Calu3 (cell line): ENCODE measurements around the gene NPC1. TPM values are rescaled to one million over a fixed set of nuclear protein-coding genes. Genes with fewer than 3 reads are reported as not detected.

Experiments used
- BruUV-seq: library from RNA; stranded (reverse); fragments of 400-500 nt; replicated peaks from 2 replicates; lab custom pipeline; 2021; lab: Mats Ljungman, UMichigan
- CTCF ChIA-PET: fragments of 300-600 bp; sonication (Branson Sonifier 250); formaldehyde crosslinking; loops from one replicate; lab custom pipeline; 2022; ENCODE audit warnings: antibody characterized with exemption; lab: Charles Lee
- DNase-seq: peaks from one replicate; pipeline ENCODE4 v3.0.0; 2022
- H3K27ac Mint-ChIP-seq: one replicate; pipeline ENCODE4 v1.8.0; 2022; ENCODE audit warnings: mixed read lengths; ENCODE audit not compliant: unreplicated experiment
- H3K27me3 Mint-ChIP-seq: one replicate; pipeline ENCODE4 v1.8.0; 2022; ENCODE audit warnings: mixed read lengths; ENCODE audit not compliant: unreplicated experiment
- H3K36me3 Mint-ChIP-seq: one replicate; pipeline ENCODE4 v1.8.0; 2022; ENCODE audit warnings: mild to moderate bottlenecking, moderate library complexity, mixed read lengths; ENCODE audit not compliant: insufficient read depth, unreplicated experiment
- H3K4me1 Mint-ChIP-seq: one replicate; pipeline ENCODE4 v1.8.0; 2022; ENCODE audit warnings: mild to moderate bottlenecking, low read depth, mixed read lengths; ENCODE audit not compliant: unreplicated experiment
- H3K4me3 Mint-ChIP-seq: one replicate; pipeline ENCODE4 v1.8.0; 2022; ENCODE audit warnings: mild to moderate bottlenecking, low read depth, moderate library complexity, mixed read lengths; ENCODE audit not compliant: unreplicated experiment
- H3K9me3 Mint-ChIP-seq: one replicate; pipeline ENCODE4 v1.8.0; 2022; ENCODE audit warnings: low read depth, mixed read lengths; ENCODE audit not compliant: unreplicated experiment
- intact Hi-C: fragments of 100-400 bp; cut with micrococcal nuclease; formaldehyde crosslinking; loops from one replicate; pipeline ENCODE4 v1.10.0; 2022; ENCODE audit not compliant: unreplicated experiment
- total RNA-seq: library from RNA; stranded (reverse); gene quantifications from 2 replicates; pipeline ENCODE4 v1.2.3, GENCODE V29; 2022
- TF ChIP-seq, protein P1 (sequence below): fragments of 200-600 bp; IDR thresholded peaks from one replicate; pipeline ENCODE4 v1.8.0; 2022; ENCODE audit warnings: antibody characterized with exemption; ENCODE audit not compliant: unreplicated experiment

Gene NPC1
- total RNA-seq, 1 experiment from 2014 or later = 84.7 TPM

DNA sequence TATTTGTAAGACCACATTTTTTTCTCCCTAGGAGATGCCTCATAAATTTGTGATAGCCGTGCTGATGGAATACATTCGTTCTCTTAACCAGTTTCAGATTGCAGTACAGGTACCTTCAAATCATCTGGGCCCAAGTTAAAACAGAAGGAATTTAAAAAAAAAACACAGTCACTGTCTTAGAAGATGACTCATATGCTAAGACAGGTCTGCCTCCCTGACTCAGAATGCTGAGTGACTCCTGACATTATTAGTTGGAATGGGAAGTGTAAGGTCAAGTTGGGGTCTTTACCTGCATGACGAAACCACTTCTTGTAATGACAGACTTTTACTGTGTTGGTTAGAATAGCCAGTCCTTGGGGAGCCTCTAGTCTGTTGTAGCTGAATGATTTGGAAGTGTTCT is 56.7 kb downstream of the NPC1 start:
- Mint-ChIP-seq H3K27me3 (no peaks in the 10 kb centered on the region), H3K27ac (peak overlapping the region; percentile 73), H3K9me3 (no peaks in the 10 kb centered on the region), H3K4me3 (no peak overlapping the region), H3K36me3 (peaks cover 80% of the 10 kb centered on the region), H3K4me1 (peaks cover 21% of the 10 kb centered on the region)
- intact Hi-C loops = no loop called here
- DNase-seq = peak; percentile 14
- TF ChIP-seq, protein P1, sequence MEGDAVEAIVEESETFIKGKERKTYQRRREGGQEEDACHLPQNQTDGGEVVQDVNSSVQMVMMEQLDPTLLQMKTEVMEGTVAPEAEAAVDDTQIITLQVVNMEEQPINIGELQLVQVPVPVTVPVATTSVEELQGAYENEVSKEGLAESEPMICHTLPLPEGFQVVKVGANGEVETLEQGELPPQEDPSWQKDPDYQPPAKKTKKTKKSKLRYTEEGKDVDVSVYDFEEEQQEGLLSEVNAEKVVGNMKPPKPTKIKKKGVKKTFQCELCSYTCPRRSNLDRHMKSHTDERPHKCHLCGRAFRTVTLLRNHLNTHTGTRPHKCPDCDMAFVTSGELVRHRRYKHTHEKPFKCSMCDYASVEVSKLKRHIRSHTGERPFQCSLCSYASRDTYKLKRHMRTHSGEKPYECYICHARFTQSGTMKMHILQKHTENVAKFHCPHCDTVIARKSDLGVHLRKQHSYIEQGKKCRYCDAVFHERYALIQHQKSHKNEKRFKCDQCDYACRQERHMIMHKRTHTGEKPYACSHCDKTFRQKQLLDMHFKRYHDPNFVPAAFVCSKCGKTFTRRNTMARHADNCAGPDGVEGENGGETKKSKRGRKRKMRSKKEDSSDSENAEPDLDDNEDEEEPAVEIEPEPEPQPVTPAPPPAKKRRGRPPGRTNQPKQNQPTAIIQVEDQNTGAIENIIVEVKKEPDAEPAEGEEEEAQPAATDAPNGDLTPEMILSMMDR = no peak
- no TSS peak for BruUV-seq
- CTCF ChIA-PET = interaction anchor here (0.6 to 1.0 kb wide), 2 partner anchors 11 to 680 kb away, joined by 3 read pairs; no protein-coding TSS in a partner anchor

- CTCF ChIA-PET = no interaction called here
- no peak for DNase-seq
- intact Hi-C loops = no loop called here
- Mint-ChIP-seq H3K9me3 (no peaks in the 10 kb centered on the region), H3K4me1 (peaks cover 28% of the 10 kb centered on the region), H3K27ac (peak overlapping the region; percentile 73), H3K4me3 (no peak overlapping the region), H3K27me3 (no peaks in the 10 kb centered on the region), H3K36me3 (peaks cover 84% of the 10 kb centered on the region)
- TF ChIP-seq, protein P1 = no peak
- BruUV-seq = no TSS peak
Measured at GRCh38 chr18:23528580-23529472, 57.5 kb downstream of the NPC1 start.

DNA sequence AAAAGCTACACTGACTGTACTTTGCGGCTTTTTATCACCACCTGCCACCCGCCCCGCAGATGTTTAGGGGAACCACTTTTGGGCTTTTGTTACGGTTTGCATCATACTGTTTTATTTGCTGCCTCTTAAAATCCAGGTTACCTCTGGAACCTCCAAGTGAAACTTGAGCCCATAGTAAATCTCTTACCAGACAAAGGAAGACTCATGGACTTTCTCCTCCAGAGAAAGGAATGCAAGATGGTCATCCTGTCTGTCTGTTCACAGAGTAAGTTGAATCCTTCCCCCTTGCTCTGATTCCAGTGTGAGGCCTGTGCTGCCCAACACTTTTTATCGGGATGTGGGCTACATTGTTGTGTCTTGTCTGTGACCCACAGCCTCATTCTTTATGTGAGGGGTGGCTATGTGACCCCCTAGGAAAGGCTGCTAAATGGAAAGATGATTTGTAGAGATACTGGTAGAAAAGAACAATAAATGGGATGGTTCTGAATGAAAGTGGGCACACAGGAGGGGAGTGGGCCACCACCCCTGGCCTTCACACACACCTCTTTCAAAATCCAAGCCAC is 59.7 kb downstream of the NPC1 start:
- peaks cover 88% of the 10 kb centered on the region for H3K36me3 Mint-ChIP-seq
- TF ChIP-seq, protein P1 = no peak
- H3K9me3 Mint-ChIP-seq = no peaks in the 10 kb centered on the region
- no peak for DNase-seq
- H3K4me3 Mint-ChIP-seq = no peak overlapping the region
- BruUV-seq = no TSS peak
- intact Hi-C loops = no loop called here
- H3K27me3 Mint-ChIP-seq = no peaks in the 10 kb centered on the region
- no peak overlapping the region for H3K27ac Mint-ChIP-seq
- peaks cover 32% of the 10 kb centered on the region for H3K4me1 Mint-ChIP-seq
- CTCF ChIA-PET = no interaction called here

DNA sequence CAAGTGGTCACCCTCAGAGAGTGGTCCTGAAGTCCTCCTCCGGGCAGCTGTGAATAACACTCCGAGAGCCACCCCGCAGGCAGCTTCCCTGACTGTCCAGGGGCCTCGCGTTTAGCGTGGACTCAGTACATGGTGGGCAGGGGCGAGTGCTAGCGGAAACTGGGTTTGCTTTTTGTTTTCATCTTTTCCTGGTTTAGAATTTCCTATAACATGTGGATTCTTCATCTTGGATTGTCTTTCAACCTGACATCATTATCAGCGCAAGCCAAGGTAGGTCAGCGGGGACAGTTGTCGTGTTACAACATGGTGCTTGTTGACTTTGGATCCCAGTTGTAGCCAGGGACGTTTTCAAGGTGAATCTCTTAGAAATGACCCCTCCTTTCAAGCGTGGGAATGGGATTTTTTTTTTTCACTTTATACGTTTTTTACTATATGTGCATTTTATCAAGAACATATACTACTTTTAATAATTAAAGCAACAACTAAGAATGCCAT is 62.0 kb downstream of the NPC1 start:
- TF ChIP-seq, protein P1 = no peak
- no peaks in the 10 kb centered on the region for H3K27me3 Mint-ChIP-seq
- peak overlapping the region; percentile 34 for H3K27ac Mint-ChIP-seq
- no peaks in the 10 kb centered on the region for H3K9me3 Mint-ChIP-seq
- no peak for DNase-seq
- no TSS peak for BruUV-seq
- intact Hi-C loops = no loop called here
- H3K4me3 Mint-ChIP-seq = no peak overlapping the region
- H3K36me3 Mint-ChIP-seq = peaks cover 83% of the 10 kb centered on the region
- CTCF ChIA-PET = interaction anchor here (1.0 kb wide), 1 partner anchor 179 kb away, joined by 3 read pairs; no protein-coding TSS in a partner anchor
- H3K4me1 Mint-ChIP-seq = peaks cover 15% of the 10 kb centered on the region
